GM19467 (cell line): ENCODE data around the gene RBM20.
"Not testable (repeated sequence)": the region's sequence is repeated elsewhere in the genome, so short reads cannot be mapped to it uniquely, and the experiment has no call there.

ENCODE experiments used
- ATAC-seq: cut with Tn5 transposase; IDR thresholded peaks from one replicate; pipeline ENCODE4 v1.9.1; 2021; ENCODE audit warnings: mild to moderate bottlenecking, moderate library complexity; ENCODE audit not compliant: unreplicated experiment

The RBM20 gene

GRCh38 chr10:110625356-110625894, 18.7 kb upstream of the RBM20 start:
- ATAC-seq = no peak

DNA sequence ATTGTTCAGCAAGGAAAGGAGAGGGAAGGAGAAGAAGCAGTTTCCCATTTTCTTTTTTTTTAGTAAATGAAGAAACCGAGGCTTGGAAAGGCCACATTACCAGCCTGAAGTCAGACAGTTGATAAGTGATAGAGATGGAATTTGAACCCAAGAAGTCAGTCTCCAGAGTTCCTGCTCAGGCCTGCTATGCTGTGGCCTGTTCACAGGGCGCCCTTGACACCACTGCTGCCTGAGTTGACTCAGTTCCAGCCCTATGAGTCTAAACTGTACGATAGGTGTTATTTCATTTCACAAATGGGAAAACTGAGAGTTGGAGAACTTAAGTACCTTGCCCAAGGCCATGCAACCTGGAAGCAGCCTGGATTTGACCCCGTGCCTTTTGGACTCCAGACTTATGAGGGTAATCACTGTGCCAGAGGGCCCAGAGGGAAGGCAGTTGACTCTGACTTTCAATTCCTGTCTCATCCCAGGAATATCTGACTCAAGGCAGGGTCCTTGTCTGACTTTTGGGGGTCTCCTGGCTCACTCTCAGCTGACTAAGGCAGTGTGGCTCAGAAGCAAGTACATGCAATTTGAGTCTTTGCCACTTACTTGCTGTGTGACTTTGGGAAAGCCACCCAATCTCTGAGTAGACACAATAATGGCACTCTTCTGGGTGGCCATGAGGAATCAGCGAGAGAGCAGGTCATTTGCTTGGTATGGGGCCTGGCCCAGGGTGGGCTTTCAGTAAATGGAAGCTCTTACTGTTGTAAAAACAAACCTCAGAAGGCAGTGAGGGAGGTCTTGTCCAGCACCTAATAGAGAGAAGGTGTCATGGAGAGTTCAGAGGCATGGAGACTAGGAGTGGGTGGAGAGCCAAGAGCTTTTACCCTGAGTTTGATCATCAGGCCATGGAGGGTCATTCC, 17.9 kb upstream of the RBM20 start:
- ATAC-seq = no peak

DNA sequence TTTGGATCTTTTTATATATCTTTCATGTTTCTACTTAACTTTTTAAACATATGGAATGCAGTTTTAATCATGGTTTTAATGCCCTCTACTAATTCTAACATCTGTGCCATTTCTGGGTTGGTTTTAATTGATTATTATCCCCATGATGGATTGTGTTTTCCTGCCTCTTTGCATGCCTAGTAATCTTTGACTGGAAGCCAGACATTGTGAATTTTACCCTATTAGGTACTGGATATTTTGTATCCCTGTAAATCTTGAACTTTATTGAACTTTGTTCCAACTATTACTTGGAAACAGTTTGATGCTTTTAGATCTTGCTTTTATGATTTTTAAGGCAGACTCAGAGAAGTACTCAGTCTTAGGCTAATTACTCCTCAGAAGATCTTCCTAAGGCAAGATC, 16.0 kb upstream of the RBM20 start:
- ATAC-seq = no peak

- no peak for ATAC-seq
These were observed 14.4 kb upstream of the RBM20 start for GRCh38 chr10:110629680-110630191.

DNA sequence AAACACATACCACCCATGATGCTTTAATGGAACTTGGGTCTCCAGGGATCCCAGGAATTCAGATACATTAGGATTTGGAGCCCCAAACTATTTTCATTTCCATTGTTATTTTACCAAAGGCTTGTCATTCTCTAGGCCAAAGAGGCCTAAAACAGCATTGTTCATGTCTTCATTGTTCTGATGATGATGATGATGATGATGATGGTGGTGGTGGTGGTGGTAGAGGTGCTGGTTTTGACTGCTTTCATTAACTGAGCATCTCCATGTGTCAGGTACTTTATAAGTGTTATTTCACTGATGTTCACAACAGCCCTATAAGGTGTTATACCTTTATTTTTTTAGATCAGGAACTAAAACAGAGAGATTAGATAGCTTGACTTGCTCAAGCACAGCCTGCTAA, 12.2 kb upstream of the RBM20 start:
- ATAC-seq = no peak

- ATAC-seq = no peak
These were observed 11.4 kb upstream of the RBM20 start for GRCh38 chr10:110632591-110633215.

DNA sequence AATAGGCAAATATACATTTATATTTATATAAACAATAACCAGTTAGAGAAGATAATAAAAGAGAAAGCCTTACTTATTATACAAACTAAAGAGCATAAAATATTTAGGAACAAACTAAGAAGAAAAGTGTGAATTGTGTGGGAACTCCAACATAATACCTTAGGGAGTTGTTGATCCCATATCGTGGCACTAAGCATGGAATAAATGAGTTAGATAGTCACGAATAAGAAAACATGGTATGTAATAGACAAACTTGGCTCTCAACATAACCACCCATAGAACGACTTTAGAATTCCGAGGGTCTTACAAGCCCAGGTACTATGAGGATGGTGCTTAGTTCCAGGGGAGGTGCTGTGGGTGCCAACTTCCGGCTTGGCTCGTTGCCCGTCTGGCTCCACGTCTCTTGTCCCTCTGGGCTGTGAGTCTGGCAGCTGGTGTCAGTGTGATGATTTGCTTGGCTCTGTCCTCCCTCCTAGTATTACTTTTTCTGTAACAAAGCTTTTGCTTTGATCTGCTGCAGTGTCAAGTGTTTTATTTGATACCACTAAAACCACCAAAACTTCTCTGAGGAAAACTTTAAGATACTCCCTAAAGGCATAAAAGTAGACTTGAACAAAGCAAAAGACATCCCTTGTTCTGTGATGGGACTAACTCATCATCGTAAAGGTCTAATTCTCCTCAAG, 9.5 kb upstream of the RBM20 start:
- ATAC-seq = no peak

- ATAC-seq = no peak
These were observed 7.6 kb upstream of the RBM20 start for GRCh38 chr10:110636572-110636931.

DNA sequence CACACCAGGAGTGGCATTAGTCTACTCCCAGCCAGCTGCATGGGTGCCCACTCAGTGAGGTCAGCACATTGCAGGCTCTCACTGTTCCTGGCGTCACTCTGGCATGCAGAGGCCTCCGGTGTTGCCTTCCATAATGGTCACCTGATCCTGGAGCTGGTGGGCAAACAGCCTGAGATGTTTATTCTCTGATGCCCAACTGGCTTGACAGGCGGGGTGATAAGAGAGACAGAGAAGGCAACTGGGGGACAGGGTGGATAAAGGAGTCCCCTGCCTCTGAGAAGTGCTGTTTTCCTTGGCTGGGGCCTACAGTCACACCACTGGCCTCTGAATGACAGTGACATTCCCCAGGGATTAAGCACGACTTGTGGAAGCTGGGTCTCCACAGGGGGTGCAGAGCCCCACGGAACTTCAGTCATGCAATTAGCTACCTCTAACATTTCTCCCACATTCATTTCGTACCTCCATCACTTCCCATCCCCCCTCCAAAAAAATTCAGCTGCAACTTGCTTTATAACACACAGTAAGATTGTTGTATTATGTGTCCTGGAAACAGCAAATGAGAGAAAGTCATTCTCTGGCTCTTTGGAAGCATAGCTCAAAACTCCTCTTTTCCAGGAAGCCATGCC, 7.1 kb upstream of the RBM20 start:
- ATAC-seq = no peak

- no peak for ATAC-seq
These were observed 6.5 kb upstream of the RBM20 start for GRCh38 chr10:110637558-110638053.

DNA sequence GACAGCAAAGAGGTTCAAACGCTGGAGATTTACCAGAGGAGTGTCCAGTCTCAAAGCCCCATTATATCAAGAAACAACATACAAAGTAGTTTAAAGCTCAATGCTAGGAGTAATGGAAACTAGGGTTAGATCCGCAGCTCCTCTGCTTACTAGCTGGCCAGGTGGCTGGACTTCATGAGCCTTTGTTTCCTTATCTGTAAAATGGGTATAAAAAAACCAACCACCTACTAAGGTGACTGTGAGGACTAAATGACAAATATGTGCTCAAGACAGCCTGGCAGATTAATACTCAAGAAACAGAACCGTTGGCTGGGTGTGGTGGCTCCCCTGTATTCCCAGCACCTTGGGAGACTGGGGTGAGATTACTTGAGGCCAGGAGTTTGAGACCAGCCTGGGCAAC, 5.8 kb upstream of the RBM20 start:
- no peak for ATAC-seq

DNA sequence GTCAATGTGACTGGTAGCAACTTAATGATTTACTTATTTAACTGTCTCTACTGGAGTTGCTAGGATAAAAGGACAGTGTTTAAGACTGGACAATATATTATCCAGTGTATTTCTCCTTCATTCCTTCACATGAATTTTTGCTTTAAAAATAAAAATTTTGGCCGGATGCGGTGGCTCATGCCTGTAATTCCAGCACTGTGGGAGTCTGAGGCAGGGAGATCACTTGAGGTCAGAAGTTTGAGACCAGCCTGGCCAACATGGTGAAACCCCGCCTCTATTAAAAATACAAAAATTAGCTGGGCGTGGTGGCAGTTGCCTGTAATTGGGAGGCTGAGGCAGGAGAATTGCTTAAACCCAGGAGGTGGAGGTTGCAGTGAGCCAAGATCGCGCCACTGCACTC, 5.1 kb upstream of the RBM20 start:
- not testable (repeated sequence) for ATAC-seq

DNA sequence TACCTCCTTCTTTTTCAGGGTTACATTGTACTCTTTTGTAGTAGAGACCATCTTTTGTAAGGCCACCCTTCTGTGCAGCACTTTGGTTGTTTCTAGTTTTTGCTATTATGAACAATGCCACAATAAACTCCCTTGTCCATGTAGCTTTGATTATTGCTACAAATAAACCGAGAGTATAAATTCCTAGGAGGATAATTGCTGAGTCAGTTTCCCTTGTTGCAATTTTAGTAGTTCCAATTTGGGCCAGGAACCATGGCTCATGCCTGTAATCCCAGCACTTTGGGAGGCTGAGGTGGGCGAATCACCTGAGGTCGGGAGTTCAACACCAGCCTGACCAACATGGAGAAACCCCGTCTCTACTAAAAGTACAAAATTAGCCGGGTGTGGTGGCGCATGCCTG, 4.3 kb upstream of the RBM20 start:
- not testable (repeated sequence) for ATAC-seq

GRCh38 chr10:110641256-110641655, 2.9 kb upstream of the RBM20 start:
- ATAC-seq = no peak

GRCh38 chr10:110642204-110643034, 1.7 kb upstream of the RBM20 start:
- no peak for ATAC-seq

GRCh38 chr10:110643035-110643652, 992 bp upstream of the RBM20 start:
- ATAC-seq = no peak

GRCh38 chr10:110644598-110645462, 694 bp downstream of the RBM20 start:
- ATAC-seq = no peak

- ATAC-seq = no peak
These were observed 2.4 kb downstream of the RBM20 start for GRCh38 chr10:110646417-110647135.
